Mammary epithelial cell (primary cell): ENCODE data around the gene MOB3A.

Experiments
- EZH2 ChIP-seq: IDR thresholded peaks from 2 replicates; pipeline ENCODE4 v1.6.1; 2012; ENCODE audit warnings: low read length, inconsistent platforms, borderline replicate concordance
- TF ChIP-seq, protein P1 (sequence below), 2 donors: IDR thresholded peaks in 1 of 2; conservative IDR thresholded peaks in 1 of 2; 2 replicates each; pipeline ENCODE4 v1.5.1; 2011 to 2012; ENCODE audit warnings: inconsistent platforms in 2 of 2, low read length in 2 of 2, mild to moderate bottlenecking in 2 of 2, control low read depth in 1 of 2, low read depth in 1 of 2; ENCODE audit not compliant: insufficient read depth in 1 of 2; ENCODE audit errors: extremely low read depth in 1 of 2

DNA sequence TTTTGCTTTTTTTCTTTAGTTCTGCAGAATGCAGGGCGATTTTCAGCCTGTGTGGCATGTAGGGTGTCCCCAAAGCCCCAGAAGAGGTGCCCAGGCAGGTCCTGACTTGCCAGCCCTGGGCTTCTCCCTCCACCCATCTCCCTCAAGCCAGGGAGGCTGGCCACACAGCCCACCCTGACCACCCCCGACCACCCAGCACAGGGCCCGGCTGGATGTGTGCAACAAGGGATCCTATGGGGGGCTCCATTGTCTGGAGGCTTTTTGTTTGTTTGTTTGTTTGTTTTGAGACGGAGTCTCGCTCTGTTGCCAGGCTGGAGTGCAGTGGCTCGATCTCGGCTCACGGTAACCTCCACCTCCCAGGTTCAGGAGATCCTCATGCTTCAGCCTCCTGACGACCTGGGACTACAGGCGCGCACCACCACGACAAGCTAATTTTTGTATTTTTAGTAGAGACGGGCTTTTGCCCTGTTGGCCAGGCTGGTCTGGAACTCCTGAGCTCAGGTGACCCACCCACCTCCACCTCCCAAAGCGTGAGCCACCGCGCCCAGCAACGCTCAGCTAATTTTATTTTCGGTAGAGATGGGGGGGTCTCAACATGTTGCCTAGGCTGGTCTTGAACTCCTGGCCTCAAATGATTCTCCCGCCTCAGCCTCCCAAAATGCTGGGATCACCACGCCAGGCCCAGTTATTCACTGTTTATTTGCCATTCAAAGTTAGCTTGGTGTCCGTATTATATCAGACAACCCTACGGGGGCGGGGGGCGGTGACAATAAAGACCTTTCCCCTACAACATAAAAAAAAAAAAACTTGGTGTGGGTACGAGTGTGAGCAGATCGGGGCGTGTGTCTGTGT, 37.3 kb downstream of the MOB3A start:
- TF ChIP-seq, protein P1, sequence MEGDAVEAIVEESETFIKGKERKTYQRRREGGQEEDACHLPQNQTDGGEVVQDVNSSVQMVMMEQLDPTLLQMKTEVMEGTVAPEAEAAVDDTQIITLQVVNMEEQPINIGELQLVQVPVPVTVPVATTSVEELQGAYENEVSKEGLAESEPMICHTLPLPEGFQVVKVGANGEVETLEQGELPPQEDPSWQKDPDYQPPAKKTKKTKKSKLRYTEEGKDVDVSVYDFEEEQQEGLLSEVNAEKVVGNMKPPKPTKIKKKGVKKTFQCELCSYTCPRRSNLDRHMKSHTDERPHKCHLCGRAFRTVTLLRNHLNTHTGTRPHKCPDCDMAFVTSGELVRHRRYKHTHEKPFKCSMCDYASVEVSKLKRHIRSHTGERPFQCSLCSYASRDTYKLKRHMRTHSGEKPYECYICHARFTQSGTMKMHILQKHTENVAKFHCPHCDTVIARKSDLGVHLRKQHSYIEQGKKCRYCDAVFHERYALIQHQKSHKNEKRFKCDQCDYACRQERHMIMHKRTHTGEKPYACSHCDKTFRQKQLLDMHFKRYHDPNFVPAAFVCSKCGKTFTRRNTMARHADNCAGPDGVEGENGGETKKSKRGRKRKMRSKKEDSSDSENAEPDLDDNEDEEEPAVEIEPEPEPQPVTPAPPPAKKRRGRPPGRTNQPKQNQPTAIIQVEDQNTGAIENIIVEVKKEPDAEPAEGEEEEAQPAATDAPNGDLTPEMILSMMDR (conservative IDR thresholded peaks at IDR 0.05 in 1 of 2, IDR thresholded peaks at IDR 0.05 in 1 of 2; ENCODE audit: extremely low read depth in 1 of 2, insufficient read depth in 1 of 2, low read depth in 1 of 2, low read length in 2 of 2) = no peak
- no peak for TF ChIP-seq EZH2
